A549 (cell line): ENCODE data around the gene SH3BGRL2. TPM values are rescaled to one million over a fixed set of nuclear protein-coding genes. Genes with fewer than 3 reads are reported as not detected.

Source experiments
- ATAC-seq, 2 experiments: fragments of 200-7000 bp in 1 of 2; fragments of >200 bp in 1 of 2; cut with Nextera tagmentation in 1 of 2; cut with Tn5 transposase in 1 of 2; 3 replicates each; pipeline versions ENCODE4 v1.8.0 to v1.9.1; 2018 to 2020; ENCODE audit warnings: mild to moderate bottlenecking in 1 of 2, moderate library complexity in 1 of 2
- CTCF ChIA-PET: fragments of 300-600 bp; sonication (Branson Sonifier 250); formaldehyde crosslinking; extraction: SDS; loops from one replicate; lab custom pipeline; 2021; ENCODE audit warnings: antibody characterized with exemption, inconsistent platforms; lab: Yijun Ruan, JAX
- POLR2A ChIA-PET: fragments of 350-600 bp; formaldehyde crosslinking; extraction: SDS; loops from one replicate; lab custom pipeline; 2021; ENCODE audit warnings: antibody characterized with exemption, inconsistent platforms; lab: Yijun Ruan, JAX
- DNase-seq, 2 experiments: peaks; one replicate each; pipeline versions ENCODE4 v3.0.0 to v3.0.0-alpha.2; 2011 to 2016; ENCODE audit warnings: low read depth in 1 of 2, low spot score in 1 of 2
- FAIRE-seq: peaks from 2 replicates; lab custom pipeline; 2011; peaks lifted over from hg19 to GRCh38; lab: Jason Lieb, UNC
- H3K27ac ChIP-seq, 2 experiments: fragments of >200 bp; sonication (Bioruptor Twin); formaldehyde crosslinking; 3 replicates each; pipeline ENCODE4 v1.5.1; 2016 to 2017
- H3K4me1 ChIP-seq: fragments of >200 bp; sonication (Bioruptor Twin); formaldehyde crosslinking; 3 replicates; pipeline ENCODE4 v1.6.1; 2016
- H3K4me2 ChIP-seq: fragments of >200 bp; sonication (Bioruptor Twin); formaldehyde crosslinking; 3 replicates; pipeline ENCODE4 v1.6.1; 2016
- H3K4me3 ChIP-seq: fragments of >200 bp; sonication (Bioruptor Twin); formaldehyde crosslinking; 3 replicates; pipeline ENCODE4 v1.5.1; 2016
- H3K9me3 ChIP-seq: fragments of >200 bp; sonication (Bioruptor Twin); formaldehyde crosslinking; 3 replicates; pipeline ENCODE4 v1.6.1; 2016
- BCL3 ChIP-seq: fragments of >200 bp; sonication (Bioruptor Twin); formaldehyde crosslinking; IDR thresholded peaks from 3 replicates; pipeline ENCODE4 v1.6.1; 2016
- BHLHE40 ChIP-seq: IDR thresholded peaks from 2 replicates; pipeline ENCODE4 v1.6.1; 2012; ENCODE audit warnings: low read depth, low read length, inconsistent platforms
- CBX2 ChIP-seq: fragments of 200-600 bp; sonication (generic); IDR thresholded peaks from 2 replicates; pipeline ENCODE4 v1.6.1; 2016; ENCODE audit warnings: low read depth, mild to moderate bottlenecking, borderline replicate concordance
- CBX8 ChIP-seq: fragments of 200-600 bp; sonication (generic); IDR thresholded peaks from 2 replicates; pipeline ENCODE4 v1.6.1; 2016
- CEBPB ChIP-seq, 2 experiments: fragments of >200 bp in 1 of 2; sonication (Bioruptor Twin) in 1 of 2; formaldehyde crosslinking in 1 of 2; IDR thresholded peaks; 2 replicates each; pipeline ENCODE4 v1.6.1; 2012 to 2016
- CHD4 ChIP-seq: fragments of 200-600 bp; sonication (generic); IDR thresholded peaks from 2 replicates; pipeline ENCODE4 v1.6.1; 2016; ENCODE audit warnings: antibody characterized with exemption, mild to moderate bottlenecking, borderline replicate concordance
- EP300 ChIP-seq, 2 experiments: fragments of >200 bp; sonication (Bioruptor Twin); formaldehyde crosslinking; IDR thresholded peaks; 2 replicates in 1 of 2; 3 replicates in 1 of 2; pipeline ENCODE4 v1.6.1; 2016 to 2017
- FOSL2 ChIP-seq, 2 experiments: fragments of 450-650 bp in 1 of 2; fragments of >200 bp in 1 of 2; sonication (Bioruptor Twin) in 1 of 2; formaldehyde crosslinking; IDR thresholded peaks; 2 replicates each; pipeline versions ENCODE4 v1.5.0 to v1.6.1; 2016 to 2020; ENCODE audit warnings: mild to moderate bottlenecking in 1 of 2, moderate library complexity in 1 of 2
- FOXS1 ChIP-seq: fragments of 250-450 bp; sonication (Bioruptor Pico); IDR thresholded peaks from 2 replicates; pipeline ENCODE4 v1.5.0; 2020; ENCODE audit warnings: mild to moderate bottlenecking, moderate library complexity
- GATA3 ChIP-seq: IDR thresholded peaks from 2 replicates; pipeline ENCODE4 v1.6.1; 2012; ENCODE audit warnings: borderline replicate concordance
- HES2 ChIP-seq: fragments of >200 bp; sonication (Bioruptor Twin); formaldehyde crosslinking; IDR thresholded peaks from 2 replicates; pipeline ENCODE4 v1.6.1; 2016
- HMGXB4 ChIP-seq: fragments of 250-450 bp; sonication (Bioruptor Pico); IDR thresholded peaks from 2 replicates; pipeline ENCODE4 v1.5.0; 2021; ENCODE audit warnings: mild to moderate bottlenecking, moderate library complexity, borderline replicate concordance
- JUN ChIP-seq, 2 experiments: fragments of >200 bp; sonication (Bioruptor Twin); formaldehyde crosslinking; IDR thresholded peaks; 2 replicates in 1 of 2; 3 replicates in 1 of 2; pipeline ENCODE4 v1.6.1; 2016 to 2017
- JUNB ChIP-seq: fragments of >200 bp; sonication (Bioruptor Twin); formaldehyde crosslinking; IDR thresholded peaks from 2 replicates; pipeline ENCODE4 v1.6.1; 2016
- MAFK ChIP-seq: fragments of 450-650 bp; IDR thresholded peaks from 2 replicates; pipeline ENCODE4 v1.6.1; 2014; ENCODE audit not compliant: partially characterized antibody
- NPAS2 ChIP-seq: fragments of 250-450 bp; sonication (Bioruptor Pico); IDR thresholded peaks from 2 replicates; pipeline ENCODE4 v1.8.0; 2022; ENCODE audit warnings: mild to moderate bottlenecking, moderate library complexity, borderline replicate concordance
- NR3C1 ChIP-seq: fragments of >200 bp; sonication (Bioruptor Twin); formaldehyde crosslinking; IDR thresholded peaks from 3 replicates; pipeline ENCODE4 v1.6.1; 2017
- PBX3 ChIP-seq: IDR thresholded peaks from 2 replicates; pipeline ENCODE4 v1.6.1; 2012
- POLR2A ChIP-seq: IDR thresholded peaks from 2 replicates; pipeline ENCODE4 v1.6.1; 2012; ENCODE audit warnings: mild to moderate bottlenecking, low read length
- RNF2 ChIP-seq: fragments of 200-600 bp; sonication (generic); IDR thresholded peaks from 2 replicates; pipeline ENCODE4 v1.6.1; 2016; ENCODE audit warnings: low read depth, mild to moderate bottlenecking, antibody characterized with exemption, moderate library complexity, borderline replicate concordance
- SMC3 ChIP-seq: fragments of >200 bp; sonication (Bioruptor Twin); formaldehyde crosslinking; IDR thresholded peaks from 3 replicates; pipeline ENCODE4 v1.6.1; 2018; ENCODE audit warnings: inconsistent platforms
- TP53 ChIP-seq: fragments of 250-450 bp; sonication (Bioruptor Pico); IDR thresholded peaks from 2 replicates; pipeline ENCODE4 v1.5.0; 2021; ENCODE audit warnings: mild to moderate bottlenecking, moderate library complexity
- ZFP36 ChIP-seq: fragments of 450-650 bp; IDR thresholded peaks from 2 replicates; pipeline ENCODE4 v1.6.1; 2014; ENCODE audit warnings: borderline replicate concordance; ENCODE audit not compliant: partially characterized antibody
- WGBS: methylation state at CpG from one replicate; pipeline ENCODE4 v1.1.6; 2017; ENCODE audit errors: missing lambda C conversion rate; 5-methylcytosine and 5-hydroxymethylcytosine counted together
- polyA plus RNA-seq, 4 experiments: library from polyadenylated mRNA; depleted of rRNA in 3 of 4; stranded (reverse); fragments of >200 nt; fragmentation: RNase III in 1 of 4; extraction: RNeasy Plus Mini Kit Qiagen cat#74134 plus additional on column Dnase treatment in 1 of 4; gene quantifications; 2 replicates in 3 of 4; 3 replicates in 1 of 4; pipeline ENCODE4 v1.2.3, GENCODE V29; 2011 to 2017
- TF ChIP-seq, protein P1 (sequence below): IDR thresholded peaks from 2 replicates; pipeline ENCODE4 v1.6.1; 2012; ENCODE audit warnings: low read depth, borderline replicate concordance
- TF ChIP-seq, protein P2 (sequence below): fragments of >200 bp; sonication (Bioruptor Twin); formaldehyde crosslinking; IDR thresholded peaks from 3 replicates; pipeline ENCODE4 v1.5.1; 2016

The SH3BGRL2 gene
- polyA plus RNA-seq, 2 of the 4 experiments (the other 2 are of a cell fraction): 0.48 to 1.9 TPM

DNA sequence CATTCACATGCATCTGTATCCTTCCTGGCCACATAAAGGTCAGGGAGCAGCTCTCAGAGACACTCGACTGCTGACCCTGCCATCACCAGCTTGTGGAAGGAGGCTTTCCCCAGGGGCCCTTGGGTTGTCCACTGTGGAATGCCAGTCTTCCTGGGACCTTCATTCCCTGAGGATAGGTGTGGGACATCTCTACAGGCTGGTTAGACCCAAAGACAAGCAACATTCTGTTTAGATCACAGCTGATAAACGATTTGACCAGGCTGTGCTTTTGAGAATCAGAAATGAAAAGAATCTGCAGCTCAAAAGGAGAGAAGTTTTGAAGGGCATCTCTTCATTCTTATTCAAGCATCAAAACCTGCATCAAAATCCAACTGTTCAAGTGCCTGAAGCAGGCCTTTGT lies 18.2 kb upstream of the SH3BGRL2 start:
- Histone ChIP-seq H3K4me3 (no peak overlapping the region), H3K4me1 (peaks cover 18% of the 10 kb centered on the region), H3K4me2 (no peak overlapping the region), H3K9me3 (no peaks in the 10 kb centered on the region), H3K27ac (no peak overlapping the region)
- ChIA-PET CTCF (interaction anchor here (1.4 kb wide), 1 partner anchor 14 kb away, joined by 3 read pairs; no protein-coding TSS in a partner anchor), POLR2A (no interaction called here)
- no peak for TF ChIP-seq FOSL2 (IDR thresholded peaks at IDR 0.05)
- no peak for TF ChIP-seq FOSL2 (CRISPR knock-in tag; IDR thresholded peaks at IDR 0.05)
- TF ChIP-seq CBX2: no peak
- no peak for TF ChIP-seq PBX3
- no peak for TF ChIP-seq CEBPB (IDR thresholded peaks at IDR 0.05)
- no peak for TF ChIP-seq MAFK
- TF ChIP-seq, protein P1, sequence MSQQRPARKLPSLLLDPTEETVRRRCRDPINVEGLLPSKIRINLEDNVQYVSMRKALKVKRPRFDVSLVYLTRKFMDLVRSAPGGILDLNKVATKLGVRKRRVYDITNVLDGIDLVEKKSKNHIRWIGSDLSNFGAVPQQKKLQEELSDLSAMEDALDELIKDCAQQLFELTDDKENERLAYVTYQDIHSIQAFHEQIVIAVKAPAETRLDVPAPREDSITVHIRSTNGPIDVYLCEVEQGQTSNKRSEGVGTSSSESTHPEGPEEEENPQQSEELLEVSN: no peak
- no peak for TF ChIP-seq NPAS2 (CRISPR knock-in tag)
- TF ChIP-seq TP53 (CRISPR knock-in tag): no peak
- no peak for TF ChIP-seq BHLHE40
- no peak for TF ChIP-seq EP300 (IDR thresholded peaks at IDR 0.05)
- WGBS: 43% methylated on average over 2 of the region's 2 CpGs
- ATAC-seq (no peak), FAIRE-seq (no peak), DNase-seq (no peak)

DNA sequence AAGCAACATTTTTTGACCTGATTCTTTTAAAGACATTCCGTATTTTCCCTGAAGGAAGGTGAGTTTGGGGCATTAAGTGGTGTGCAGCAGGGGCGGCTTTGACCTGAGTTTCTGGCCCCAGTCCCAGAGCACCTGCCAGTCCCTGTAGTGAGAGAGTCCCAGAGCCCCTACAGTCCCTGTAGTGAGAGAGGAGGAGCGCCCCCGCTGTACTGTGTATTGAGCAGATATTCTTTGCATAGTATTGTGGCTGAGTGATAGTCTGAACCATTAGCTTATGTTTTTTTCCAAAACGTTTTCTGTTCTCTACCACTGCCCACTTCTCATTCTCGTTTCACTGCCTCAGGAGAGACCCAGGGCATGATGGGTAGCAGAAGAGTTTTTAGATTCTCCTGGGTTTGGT lies 17.2 kb upstream of the SH3BGRL2 start:
- 68% methylated on average over 6 of the region's 6 CpGs for WGBS
- ATAC-seq (no peak), DNase-seq (no peak), FAIRE-seq (no peak)
- Histone ChIP-seq H3K4me3 (no peak overlapping the region), H3K4me2 (no peak overlapping the region), H3K4me1 (peaks cover 8% of the 10 kb centered on the region), H3K9me3 (no peaks in the 10 kb centered on the region), H3K27ac (no peak overlapping the region)
- POLR2A ChIA-PET: no interaction called here
- CTCF ChIA-PET: no interaction called here
- TF ChIP-seq MAFK (no peak), GATA3 (no peak), BCL3 (no peak), TP53 (CRISPR knock-in tag) (no peak), HES2 (no peak), JUNB (no peak), NR3C1 (no peak), CEBPB (IDR thresholded peaks at IDR 0.05) (no peak), CBX8 (no peak), ZFP36 (no peak), HMGXB4 (CRISPR knock-in tag) (no peak), PBX3 (no peak), CBX2 (no peak), POLR2A (no peak), FOXS1 (CRISPR knock-in tag) (no peak), SMC3 (no peak), JUN (IDR thresholded peaks at IDR 0.05) (no peak), RNF2 (no peak), CHD4 (no peak)
- TF ChIP-seq, protein P2, sequence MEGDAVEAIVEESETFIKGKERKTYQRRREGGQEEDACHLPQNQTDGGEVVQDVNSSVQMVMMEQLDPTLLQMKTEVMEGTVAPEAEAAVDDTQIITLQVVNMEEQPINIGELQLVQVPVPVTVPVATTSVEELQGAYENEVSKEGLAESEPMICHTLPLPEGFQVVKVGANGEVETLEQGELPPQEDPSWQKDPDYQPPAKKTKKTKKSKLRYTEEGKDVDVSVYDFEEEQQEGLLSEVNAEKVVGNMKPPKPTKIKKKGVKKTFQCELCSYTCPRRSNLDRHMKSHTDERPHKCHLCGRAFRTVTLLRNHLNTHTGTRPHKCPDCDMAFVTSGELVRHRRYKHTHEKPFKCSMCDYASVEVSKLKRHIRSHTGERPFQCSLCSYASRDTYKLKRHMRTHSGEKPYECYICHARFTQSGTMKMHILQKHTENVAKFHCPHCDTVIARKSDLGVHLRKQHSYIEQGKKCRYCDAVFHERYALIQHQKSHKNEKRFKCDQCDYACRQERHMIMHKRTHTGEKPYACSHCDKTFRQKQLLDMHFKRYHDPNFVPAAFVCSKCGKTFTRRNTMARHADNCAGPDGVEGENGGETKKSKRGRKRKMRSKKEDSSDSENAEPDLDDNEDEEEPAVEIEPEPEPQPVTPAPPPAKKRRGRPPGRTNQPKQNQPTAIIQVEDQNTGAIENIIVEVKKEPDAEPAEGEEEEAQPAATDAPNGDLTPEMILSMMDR: no peak
